CD4-positive, CD25-positive, alpha-beta regulatory T cell (primary cell): Measurements from ENCODE around the gene ACTA1. TPM values are rescaled to one million over a fixed set of nuclear protein-coding genes. Genes with fewer than 3 reads are reported as not detected.
"Not testable (repeated sequence)": the region's sequence is repeated elsewhere in the genome, so short reads cannot be mapped to it uniquely, and the experiment has no call there.

Experiments used
- ATAC-seq, 2 donors: fragments of 150-1000 bp; cut with Tn5 transposase; one replicate each; pipeline ENCODE4 v1.10.0; 2021; ENCODE audit warnings: low read depth in 2 of 2, moderate number of reproducible peaks in 2 of 2, moderate library complexity in 1 of 2
- DNase-seq, 3 donors: peaks; one replicate each; pipeline versions ENCODE4 v3.0.0 to v3.0.0-alpha.2; 2012 to 2022; ENCODE audit warnings: mixed read lengths in 1 of 3
- H3K27ac ChIP-seq: one replicate; pipeline ENCODE4 v1.7.0; 2013; ENCODE audit warnings: mild to moderate bottlenecking, low read length; ENCODE audit not compliant: insufficient read depth, poor library complexity, severe bottlenecking
- H3K27me3 ChIP-seq: one replicate; pipeline ENCODE4 v1.7.0; 2013; ENCODE audit warnings: low read length; ENCODE audit not compliant: control insufficient read depth, insufficient read depth
- H3K36me3 ChIP-seq: one replicate; pipeline ENCODE4 v1.7.0; 2013; ENCODE audit warnings: mild to moderate bottlenecking, low read length, moderate library complexity; ENCODE audit not compliant: control insufficient read depth, insufficient read depth
- H3K4me1 ChIP-seq: 2 replicates; pipeline ENCODE4 v1.7.0; 2013; ENCODE audit warnings: mild to moderate bottlenecking, low read length; ENCODE audit not compliant: insufficient read depth, control insufficient read depth, poor library complexity, severe bottlenecking
- H3K4me3 ChIP-seq: one replicate; pipeline ENCODE4 v1.7.0; 2013; ENCODE audit warnings: low read depth, mild to moderate bottlenecking, low read length, moderate library complexity
- H3K9me3 ChIP-seq, 2 experiments: 1 replicate in 1 of 2; 2 replicates in 1 of 2; pipeline ENCODE4 v1.7.0; 2013; ENCODE audit warnings: low read length in 2 of 2, mild to moderate bottlenecking in 1 of 2, moderate library complexity in 1 of 2; ENCODE audit not compliant: control insufficient read depth in 2 of 2
- H3K27ac Mint-ChIP-seq, 3 donors: one replicate each; pipeline ENCODE4 v1.8.0; 2020 to 2022; ENCODE audit warnings: mild to moderate bottlenecking in 3 of 3, mixed read lengths in 3 of 3, moderate library complexity in 2 of 3
- H3K27me3 Mint-ChIP-seq: one replicate; pipeline ENCODE4 v1.8.0; 2022; ENCODE audit warnings: mild to moderate bottlenecking, mixed read lengths
- H3K36me3 Mint-ChIP-seq: one replicate; pipeline ENCODE4 v1.8.0; 2020; ENCODE audit warnings: mixed read lengths
- H3K4me1 Mint-ChIP-seq, 4 donors: one replicate each; pipeline ENCODE4 v1.8.0; 2020 to 2022; ENCODE audit warnings: mixed read lengths in 4 of 4, mild to moderate bottlenecking in 1 of 4
- H3K4me3 Mint-ChIP-seq, 4 donors: one replicate each; pipeline ENCODE4 v1.8.0; 2020 to 2022; ENCODE audit warnings: mild to moderate bottlenecking in 4 of 4, mixed read lengths in 4 of 4, moderate library complexity in 3 of 4
- H3K9me3 Mint-ChIP-seq, 7 donors: one replicate each; pipeline ENCODE4 v1.8.0; 2020 to 2022; ENCODE audit warnings: mixed read lengths in 7 of 7, mild to moderate bottlenecking in 3 of 7, moderate library complexity in 2 of 7
- polyA plus RNA-seq, 4 donors: library from polyadenylated mRNA; unstranded; fragments of 300-500 nt; fragmentation: Illumina TruSeq; gene quantifications; one replicate each; pipeline ENCODE4 v1.2.3, GENCODE V29; 2021
- total RNA-seq: library from RNA; stranded (reverse); gene quantifications from one replicate; pipeline ENCODE4 v1.2.3, GENCODE V29; 2022

ACTA1 gene
- total and polyA plus RNA-seq, 5 donors from 2014 or later, result not detected

GRCh38 chr1:229396585-229397206 is 37.2 kb downstream of the ACTA1 start:
- no peak overlapping the region for H3K27ac Mint-ChIP-seq
- ATAC-seq (no peak), DNase-seq (no peak)
- H3K4me1 Mint-ChIP-seq, result no peaks in the 10 kb centered on the region
- no peaks in the 10 kb centered on the region for H3K36me3 ChIP-seq
- no peak overlapping the region for H3K4me3 ChIP-seq
- no peaks in the 10 kb centered on the region for H3K9me3 ChIP-seq
- peaks cover 0 to 2% (median 0%) of the 10 kb centered on the region in 7 donors for H3K9me3 Mint-ChIP-seq
- peaks cover 46% of the 10 kb centered on the region for H3K27me3 Mint-ChIP-seq
- no peak overlapping the region for H3K27ac ChIP-seq
- H3K27me3 ChIP-seq, result peaks cover 9% of the 10 kb centered on the region
- H3K4me3 Mint-ChIP-seq, result no peak overlapping the region
- no peaks in the 10 kb centered on the region for H3K4me1 ChIP-seq
- no peaks in the 10 kb centered on the region for H3K36me3 Mint-ChIP-seq

DNA sequence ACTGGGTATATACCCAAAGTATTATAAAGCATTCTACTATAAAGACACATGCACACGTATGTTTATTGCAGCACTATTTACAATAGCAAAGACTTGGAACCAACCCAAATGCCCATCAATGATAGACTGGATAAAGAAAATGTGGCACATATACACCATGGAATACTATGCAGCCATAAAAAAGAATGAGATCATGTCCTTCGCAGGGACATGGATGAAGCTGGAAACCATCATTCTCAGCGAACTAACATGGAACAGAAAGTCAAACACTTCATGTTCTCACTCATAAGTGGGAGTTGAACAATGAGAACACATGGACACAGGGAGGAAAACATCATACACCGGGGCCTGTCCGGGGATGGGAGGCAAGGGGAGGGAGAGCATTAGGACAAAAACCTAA is 39.4 kb downstream of the ACTA1 start:
- not testable (repeated sequence) for H3K27ac ChIP-seq, ATAC-seq, H3K27ac Mint-ChIP-seq

DNA sequence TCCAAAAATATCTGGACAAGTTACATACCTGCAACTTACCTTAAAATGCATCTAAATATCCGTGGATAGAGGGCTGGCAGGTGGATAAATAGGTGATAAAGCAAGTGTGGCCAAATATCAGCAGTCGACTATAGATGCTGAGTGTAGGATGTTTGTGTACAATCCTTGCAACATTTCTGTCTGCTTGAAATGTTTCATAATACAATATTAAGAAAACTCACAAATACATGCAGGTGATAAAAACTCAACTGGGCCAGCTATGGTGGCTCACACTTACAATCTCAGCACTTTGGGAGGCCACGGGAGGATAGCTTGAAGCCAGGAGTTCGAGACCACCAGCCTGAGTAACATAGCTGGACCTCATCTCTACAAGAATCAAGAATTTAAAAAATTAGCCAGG is 41.0 kb downstream of the ACTA1 start:
- Histone ChIP-seq H3K27me3 (peaks cover 6% of the 10 kb centered on the region), H3K36me3 (no peaks in the 10 kb centered on the region), H3K9me3 (no peaks in the 10 kb centered on the region), H3K27ac (no peak overlapping the region), H3K4me1 (no peaks in the 10 kb centered on the region), H3K4me3 (no peak overlapping the region)
- Mint-ChIP-seq H3K27ac (no peak overlapping the region), H3K9me3 (peaks cover 0 to 2% (median 0%) of the 10 kb centered on the region in 7 donors), H3K27me3 (peaks cover 50% of the 10 kb centered on the region), H3K36me3 (no peaks in the 10 kb centered on the region), H3K4me3 (no peak overlapping the region), H3K4me1 (no peaks in the 10 kb centered on the region)
- no peak for DNase-seq
- no peak for ATAC-seq

More for the DNA sequence above, 39.4 kb downstream of the ACTA1 start:
- not testable (repeated sequence) for H3K4me1 Mint-ChIP-seq, H3K9me3 Mint-ChIP-seq, H3K27me3 ChIP-seq, H3K36me3 ChIP-seq, DNase-seq, H3K36me3 Mint-ChIP-seq, H3K4me3 ChIP-seq, H3K4me3 Mint-ChIP-seq, H3K9me3 ChIP-seq, H3K4me1 ChIP-seq
- H3K27me3 Mint-ChIP-seq, result peaks cover 47% of the 10 kb centered on the region

DNA sequence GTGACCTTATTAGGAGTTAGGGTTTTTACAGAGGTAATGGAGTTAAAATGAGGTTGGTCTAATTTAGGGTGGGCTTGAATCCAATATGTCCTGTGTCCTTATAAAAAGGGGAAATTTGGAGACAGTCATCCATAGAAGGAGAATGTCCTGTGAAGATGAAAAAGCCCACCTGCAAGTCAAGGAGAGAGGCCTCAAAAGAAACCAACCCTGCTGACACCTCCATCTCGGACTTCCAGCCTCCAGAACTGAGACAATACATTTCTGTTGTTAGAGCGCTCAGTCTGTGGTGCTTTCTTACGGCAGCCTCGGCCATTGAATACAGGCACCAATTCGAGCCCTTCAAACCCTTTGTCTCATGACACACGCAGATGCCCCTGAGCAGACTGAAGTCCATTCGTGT is 43.8 kb downstream of the ACTA1 start:
- H3K27ac ChIP-seq, result no peak overlapping the region
- ATAC-seq (no peak), DNase-seq (no peak)
- H3K4me1 ChIP-seq, result no peaks in the 10 kb centered on the region
- peaks cover 6% of the 10 kb centered on the region for H3K27me3 ChIP-seq
- H3K4me3 ChIP-seq, result no peak overlapping the region
- H3K4me1 Mint-ChIP-seq, result no peaks in the 10 kb centered on the region
- H3K36me3 ChIP-seq, result no peaks in the 10 kb centered on the region
- peaks cover 41% of the 10 kb centered on the region for H3K27me3 Mint-ChIP-seq
- no peak overlapping the region for H3K27ac Mint-ChIP-seq
- no peaks in the 10 kb centered on the region for H3K9me3 ChIP-seq
- H3K9me3 Mint-ChIP-seq, result peaks cover 0 to 2% (median 0%) of the 10 kb centered on the region in 7 donors
- no peaks in the 10 kb centered on the region for H3K36me3 Mint-ChIP-seq
- H3K4me3 Mint-ChIP-seq, result no peak overlapping the region

GRCh38 chr1:229388897-229389580 is 44.9 kb downstream of the ACTA1 start:
- ATAC-seq (no peak), DNase-seq (no peak)
- no peaks in the 10 kb centered on the region for H3K36me3 Mint-ChIP-seq
- Histone ChIP-seq H3K4me3 (no peak overlapping the region), H3K27ac (no peak overlapping the region), H3K4me1 (no peaks in the 10 kb centered on the region), H3K27me3 (peaks cover 8% of the 10 kb centered on the region), H3K9me3 (no peaks in the 10 kb centered on the region), H3K36me3 (no peaks in the 10 kb centered on the region)
- H3K9me3 Mint-ChIP-seq, result peaks cover 0 to 2% (median 0%) of the 10 kb centered on the region in 7 donors
- H3K27me3 Mint-ChIP-seq, result peaks cover 45% of the 10 kb centered on the region
- H3K27ac Mint-ChIP-seq, result no peak overlapping the region
- no peak overlapping the region for H3K4me3 Mint-ChIP-seq
- H3K4me1 Mint-ChIP-seq, result no peaks in the 10 kb centered on the region

GRCh38 chr1:229385853-229386456 is 47.9 kb downstream of the ACTA1 start:
- H3K27me3 ChIP-seq, result peaks cover 4% of the 10 kb centered on the region
- H3K27ac Mint-ChIP-seq, result peak overlapping the region in 2 of 3 donors; percentile 62 to 72
- H3K4me3 Mint-ChIP-seq, result no peak overlapping the region

GRCh38 chr1:229384822-229385221 is 49.1 kb downstream of the ACTA1 start:
- H3K9me3 Mint-ChIP-seq, result peaks cover 0 to 2% (median 0%) of the 10 kb centered on the region in 7 donors

More at GRCh38 chr1:229385853-229386456, 47.9 kb downstream of the ACTA1 start:
- H3K9me3 Mint-ChIP-seq, result peaks cover 0 to 2% (median 0%) of the 10 kb centered on the region in 7 donors
- DNase-seq (no peak), ATAC-seq (no peak)
- no peaks in the 10 kb centered on the region for H3K9me3 ChIP-seq
- H3K4me1 ChIP-seq, result no peaks in the 10 kb centered on the region
- H3K36me3 ChIP-seq, result no peaks in the 10 kb centered on the region
- H3K27me3 Mint-ChIP-seq, result peaks cover 38% of the 10 kb centered on the region
- H3K4me1 Mint-ChIP-seq, result no peaks in the 10 kb centered on the region
- H3K36me3 Mint-ChIP-seq, result no peaks in the 10 kb centered on the region
- no peak overlapping the region for H3K27ac ChIP-seq
- no peak overlapping the region for H3K4me3 ChIP-seq

More at GRCh38 chr1:229384822-229385221, 49.1 kb downstream of the ACTA1 start:
- no peak overlapping the region for H3K27ac ChIP-seq
- Mint-ChIP-seq H3K27ac (no peak overlapping the region), H3K27me3 (peaks cover 33% of the 10 kb centered on the region), H3K4me1 (no peaks in the 10 kb centered on the region), H3K36me3 (no peaks in the 10 kb centered on the region), H3K4me3 (no peak overlapping the region)
- H3K36me3 ChIP-seq, result no peaks in the 10 kb centered on the region
- no peaks in the 10 kb centered on the region for H3K9me3 ChIP-seq
- DNase-seq, result no peak
- H3K4me3 ChIP-seq, result no peak overlapping the region
- H3K27me3 ChIP-seq, result peaks cover 4% of the 10 kb centered on the region
- H3K4me1 ChIP-seq, result no peaks in the 10 kb centered on the region
- no peak for ATAC-seq
